SKM-1 treated with dmso at 0.1 percent for 144 hours (cell line): ENCODE measurements around the gene PACSIN2.

Experiments
- DNase-seq: peaks from one replicate; lab custom pipeline; 2025; ENCODE audit not compliant: unreplicated experiment; lab: John Stamatoyannopoulos, UW

PACSIN2 gene

GRCh38 chr22:42907404-42908373 lies 107.3 kb downstream of the PACSIN2 start:
- DNase-seq: no peak

- DNase-seq: no peak
Observed at GRCh38 chr22:42906605-42907348, 108.2 kb downstream of the PACSIN2 start.

- no peak for DNase-seq
Observed at GRCh38 chr22:42905702-42906183, 109.2 kb downstream of the PACSIN2 start.

DNA sequence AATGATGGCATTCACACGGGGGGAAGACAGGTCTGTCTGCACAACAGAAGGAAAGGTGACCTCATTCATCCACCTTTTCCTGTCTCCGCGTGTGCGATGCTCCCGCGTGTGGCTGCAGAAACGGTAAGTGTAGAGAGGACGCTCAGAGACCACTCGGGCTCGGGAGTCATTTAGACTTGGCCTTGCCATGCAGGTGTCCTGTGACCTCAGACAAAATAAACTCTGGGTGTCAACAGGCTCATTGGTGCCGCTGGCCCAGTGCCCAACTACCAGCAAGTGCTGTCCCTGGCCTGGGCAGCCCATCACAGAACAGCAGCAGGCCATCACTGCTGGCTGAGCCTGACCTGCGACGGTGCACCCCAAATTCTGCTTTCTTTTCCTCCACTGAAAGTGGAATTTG lies 109.7 kb downstream of the PACSIN2 start:
- no peak for DNase-seq

DNA sequence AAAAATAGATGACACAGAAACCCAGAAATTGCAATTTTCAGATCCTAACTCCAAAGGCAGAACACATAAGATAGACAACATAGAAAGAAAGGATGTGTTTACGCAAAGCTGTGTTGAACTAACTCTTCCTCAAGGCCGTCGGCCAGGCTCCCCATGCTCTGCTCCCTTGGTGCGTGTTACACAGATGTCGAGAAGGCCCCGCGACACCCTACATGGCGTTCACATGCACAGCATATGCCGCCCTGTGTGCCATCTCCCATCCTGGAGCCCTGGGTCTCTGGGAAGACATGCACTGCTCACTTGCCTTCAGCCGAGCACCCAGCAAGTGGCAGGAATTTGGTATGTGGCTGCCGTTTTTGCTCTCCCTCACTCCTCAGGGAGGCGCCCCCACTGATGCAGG lies 110.9 kb downstream of the PACSIN2 start:
- no peak for DNase-seq

GRCh38 chr22:42902875-42903510 lies 112.0 kb downstream of the PACSIN2 start:
- DNase-seq: no peak

DNA sequence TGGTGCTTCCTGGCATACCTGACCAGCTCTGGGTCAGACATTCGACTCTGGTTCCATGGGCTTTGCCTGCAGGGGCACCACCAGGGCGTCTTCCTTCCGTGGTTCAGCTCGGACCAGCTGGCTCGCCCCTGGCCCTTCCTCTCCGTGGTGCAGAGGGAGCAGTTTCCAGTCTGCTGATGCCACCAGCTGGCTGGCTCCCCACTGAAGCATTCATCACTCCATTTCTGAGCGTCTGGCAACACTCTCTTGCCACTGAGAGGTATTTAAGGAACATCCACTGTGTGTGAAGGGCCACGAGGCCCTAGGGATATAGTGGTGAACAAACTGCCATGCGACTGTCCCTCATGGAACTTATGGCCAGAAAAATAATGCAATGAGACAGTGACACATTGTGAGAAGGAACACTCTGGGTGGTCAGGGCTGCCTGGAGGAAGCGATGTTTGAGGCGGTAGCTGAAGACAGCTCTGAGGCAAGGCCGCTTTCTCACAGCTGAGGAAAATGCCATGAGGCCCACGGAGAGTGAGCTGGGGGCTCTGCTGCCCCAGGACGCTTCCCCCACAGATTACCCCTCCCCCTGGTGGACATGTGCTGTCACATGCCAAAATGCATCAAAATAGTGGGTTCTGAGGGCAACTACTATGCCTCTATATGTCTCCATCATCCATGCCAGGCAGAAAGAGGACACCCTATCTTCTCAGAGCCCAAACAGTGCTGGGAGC lies 113.0 kb downstream of the PACSIN2 start:
- DNase-seq: no peak

DNA sequence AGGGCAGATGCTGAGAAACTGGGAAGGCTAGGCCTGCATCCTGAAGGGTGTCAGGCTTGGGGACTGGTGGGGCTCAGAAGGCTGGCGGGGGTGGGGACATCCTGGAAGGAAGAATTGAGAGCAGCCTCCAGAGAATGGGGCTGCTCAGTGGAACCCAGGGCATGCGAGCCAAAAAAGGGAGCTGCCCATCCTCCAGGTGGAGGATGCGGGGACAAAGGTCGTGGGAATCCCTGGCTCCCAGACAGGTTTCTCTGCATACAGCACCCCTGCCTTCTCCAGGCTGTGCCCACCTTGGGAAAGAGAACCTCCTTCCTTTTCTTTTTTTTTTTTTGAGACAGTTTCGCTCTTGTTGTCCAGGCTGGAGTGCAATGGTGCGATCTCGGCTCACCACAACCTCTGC lies 117.0 kb downstream of the PACSIN2 start:
- no peak for DNase-seq

GRCh38 chr22:42895541-42895981 lies 119.4 kb downstream of the PACSIN2 start:
- no peak for DNase-seq

DNA sequence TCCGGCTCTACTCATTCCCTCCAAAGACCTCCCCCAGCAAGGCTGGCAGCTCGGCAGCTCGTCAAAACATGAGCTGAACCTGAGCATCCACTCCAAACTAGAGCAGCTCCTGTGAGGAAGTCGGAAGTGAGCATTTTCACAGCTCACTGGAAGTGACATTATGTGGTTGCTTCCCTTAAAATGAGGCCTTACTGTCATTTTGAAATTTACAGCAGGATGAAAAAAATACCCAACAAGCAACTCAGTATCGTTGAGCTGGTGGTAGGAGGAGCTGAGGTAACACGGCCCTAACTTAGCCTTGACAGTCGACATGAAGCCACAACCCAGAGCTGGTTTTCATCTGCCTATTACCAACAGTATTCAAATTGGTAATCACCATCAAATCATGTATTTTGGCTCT lies 119.9 kb downstream of the PACSIN2 start:
- DNase-seq: peak; percentile 67

DNA sequence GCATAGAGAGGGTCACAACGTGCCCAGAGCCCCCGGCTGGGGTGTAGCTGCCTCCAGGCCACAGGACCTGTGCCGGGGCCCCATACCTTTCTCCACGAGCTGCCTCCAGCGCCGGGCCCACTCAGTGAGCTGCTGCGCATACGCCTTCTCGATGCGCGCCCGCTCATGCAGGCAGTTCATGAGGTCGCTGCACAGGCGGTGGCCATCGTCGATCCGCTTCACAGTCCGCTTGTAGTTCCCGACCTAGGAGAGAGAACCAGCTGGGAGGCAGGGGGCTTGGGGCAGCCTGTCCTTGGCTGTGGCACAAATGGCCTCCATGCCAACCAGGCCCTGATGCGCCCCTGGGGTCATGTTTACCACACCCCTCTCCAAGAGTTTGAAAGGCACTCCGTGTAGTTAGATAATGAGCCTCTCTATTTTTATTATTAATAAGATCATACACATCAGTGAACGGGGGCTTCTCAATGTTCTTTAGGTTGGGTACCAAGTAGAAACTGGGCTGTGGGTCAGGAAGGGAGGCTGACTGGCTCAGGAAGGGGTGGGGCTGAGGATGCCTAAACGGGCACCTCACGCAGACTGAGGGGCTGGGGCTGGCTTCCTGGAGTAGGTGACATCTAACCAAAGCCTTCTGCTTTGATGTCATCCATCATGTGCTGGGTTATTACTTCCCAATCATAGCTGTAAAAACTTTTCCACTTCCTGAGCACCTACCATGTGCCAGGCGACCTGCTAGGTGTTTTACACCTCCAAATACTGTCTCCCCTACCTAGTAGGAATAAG lies 121.4 kb downstream of the PACSIN2 start:
- DNase-seq: no peak

GRCh38 chr22:42892571-42893316 lies 122.2 kb downstream of the PACSIN2 start:
- peak; percentile 4 for DNase-seq

GRCh38 chr22:42892156-42892555 lies 122.8 kb downstream of the PACSIN2 start:
- DNase-seq: no peak

DNA sequence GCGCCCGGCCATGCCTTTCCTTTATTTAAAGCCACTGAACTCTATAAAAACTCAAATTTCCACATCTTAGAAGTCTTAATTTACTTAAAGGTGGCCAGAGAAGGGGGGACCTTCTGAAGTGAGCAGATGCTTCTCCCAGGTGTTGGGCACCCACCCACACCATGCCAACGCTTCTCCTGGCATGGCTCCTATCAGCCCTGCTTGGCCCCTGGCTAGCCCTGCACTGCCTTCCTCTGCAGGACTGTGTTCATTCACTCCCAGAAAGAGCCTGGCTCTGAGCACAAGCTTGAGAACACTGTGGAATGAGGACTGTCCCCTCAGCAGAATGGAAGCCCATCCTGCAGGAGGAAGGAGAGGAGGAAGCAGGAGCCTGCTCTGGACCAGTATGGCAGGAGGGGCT lies 123.3 kb downstream of the PACSIN2 start:
- DNase-seq: no peak

GRCh38 chr22:42891008-42891407 lies 123.9 kb downstream of the PACSIN2 start:
- no peak for DNase-seq

GRCh38 chr22:42889304-42889703 lies 125.6 kb downstream of the PACSIN2 start:
- DNase-seq: peak; percentile 22

DNA sequence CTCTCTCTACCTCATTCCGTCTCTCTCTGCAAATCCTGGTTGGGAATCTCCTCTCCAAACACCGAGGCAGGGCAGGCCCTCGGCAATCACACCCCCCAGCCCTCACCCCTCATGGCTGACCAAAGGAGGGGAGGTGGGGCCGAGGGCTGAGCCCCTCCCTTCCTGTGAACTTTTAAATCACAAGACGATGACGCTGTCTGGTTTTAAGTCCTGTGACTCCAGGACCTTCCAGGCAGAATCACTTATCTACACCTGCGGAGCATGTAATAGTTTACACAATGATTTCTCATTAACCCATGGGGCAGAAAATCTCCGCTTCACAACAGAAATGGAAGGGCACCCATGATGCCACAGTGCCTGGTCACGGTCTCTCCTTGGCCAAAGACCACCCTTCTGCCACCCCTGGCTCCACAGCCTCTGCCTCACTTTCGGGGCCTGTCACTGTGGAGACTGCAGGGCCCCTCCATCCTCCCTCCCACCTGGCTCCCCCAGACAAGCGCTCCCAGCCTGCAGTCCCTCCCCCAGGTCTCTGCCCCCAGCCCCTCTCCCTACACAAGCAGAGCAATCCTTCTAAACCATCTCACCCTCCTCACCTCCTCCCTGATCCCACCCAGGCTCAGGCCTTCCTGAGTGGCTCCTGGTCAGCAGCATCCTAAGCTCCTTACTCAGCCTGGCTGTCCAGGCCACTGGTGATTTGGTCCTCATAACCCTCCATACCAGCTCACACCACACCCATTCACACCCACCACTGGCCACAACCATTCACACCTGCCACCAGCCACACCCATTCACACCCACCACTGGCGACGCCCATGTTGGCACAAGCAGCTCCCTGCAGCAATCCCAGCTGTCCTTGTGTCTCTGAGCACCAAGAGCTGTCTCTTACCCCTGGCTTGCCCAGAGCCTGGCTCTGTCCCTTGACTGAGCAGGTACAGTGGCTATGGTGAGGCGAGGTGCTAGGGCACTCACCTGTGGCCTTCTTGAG lies 127.1 kb downstream of the PACSIN2 start:
- DNase-seq: no peak

DNA sequence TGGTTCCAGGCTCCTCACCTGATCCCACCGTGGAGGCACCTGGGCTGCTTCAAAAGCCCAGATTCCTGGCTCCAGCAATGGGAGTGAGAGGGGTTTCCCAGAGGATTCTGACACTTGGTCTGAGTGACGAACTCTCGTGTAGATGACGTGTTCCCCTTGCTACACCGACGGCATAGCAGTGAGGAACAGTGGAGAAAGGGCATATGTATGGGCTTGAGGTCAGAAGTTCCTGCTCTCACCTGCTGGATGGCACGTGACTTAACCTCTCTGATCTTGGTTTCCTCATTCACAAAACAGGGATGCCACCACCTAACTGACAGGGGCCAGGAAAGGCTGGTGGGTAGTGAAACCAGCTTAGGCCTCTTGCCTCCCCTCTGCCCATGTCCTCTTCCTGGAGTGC lies 127.8 kb downstream of the PACSIN2 start:
- no peak for DNase-seq
